ENCODE results near the gene ZRANB3.
"Not testable (repeated sequence)": the region's sequence is repeated elsewhere in the genome, so short reads cannot be mapped to it uniquely, and the experiment has no call there.

The ZRANB3 gene

DNA sequence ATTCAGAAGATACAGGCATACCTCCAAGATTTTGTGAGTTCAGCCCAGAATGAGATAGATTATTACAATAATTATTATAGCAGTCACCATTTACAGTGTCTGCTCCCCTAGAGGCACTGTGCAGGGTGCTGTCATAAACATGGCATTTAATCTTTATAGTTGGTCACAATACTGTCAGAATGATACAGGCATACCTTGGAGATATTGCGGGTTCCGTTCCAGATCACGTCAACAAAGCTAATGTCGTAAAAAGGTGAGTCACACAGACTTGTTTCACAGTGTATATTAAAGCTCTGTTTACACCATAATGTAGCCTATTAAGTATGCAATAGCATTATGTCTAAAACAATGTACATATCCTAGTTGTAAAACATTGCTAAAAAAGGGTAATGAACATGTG is 45.6 kb downstream of the ZRANB3 start:
- DNase-seq: no peak

DNA sequence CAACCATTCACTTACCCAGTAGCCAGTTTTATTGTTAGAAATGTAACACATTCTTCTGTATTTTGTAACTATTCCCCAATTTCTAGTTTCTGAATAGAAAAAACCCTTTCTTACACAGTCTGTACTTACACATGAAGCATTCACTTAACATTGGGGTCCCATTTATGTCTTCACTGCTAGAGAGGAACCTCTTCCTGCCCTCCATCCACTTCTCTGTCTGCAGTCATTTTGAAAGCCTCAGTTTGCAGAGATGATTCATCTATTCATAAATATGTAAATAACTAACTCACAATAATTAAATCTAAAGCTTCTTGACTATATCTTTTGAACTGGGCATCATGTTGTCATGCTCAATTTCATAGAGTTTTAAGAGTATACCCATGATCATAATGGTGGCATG is 55.9 kb downstream of the ZRANB3 start:
- DNase-seq: no peak

DNA sequence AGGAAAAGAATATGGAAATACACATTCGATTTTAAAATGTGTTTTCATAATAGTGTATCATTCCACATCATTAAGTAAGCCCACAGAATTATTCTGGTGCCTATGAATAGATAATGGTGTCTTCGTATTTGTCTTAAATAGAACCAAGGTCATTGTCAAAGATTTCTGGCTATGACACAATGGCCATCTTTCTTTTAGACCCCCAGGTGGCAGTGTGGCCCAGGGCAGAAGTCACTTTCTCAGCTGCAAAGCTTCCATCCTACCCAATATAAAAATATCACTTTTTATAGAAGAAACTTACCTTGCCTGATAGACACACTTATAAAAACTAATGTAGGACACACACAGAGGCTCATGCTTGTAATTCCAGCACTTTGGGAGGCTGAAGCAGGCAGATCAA is 57.5 kb downstream of the ZRANB3 start:
- peak; percentile 25 for DNase-seq

DNA sequence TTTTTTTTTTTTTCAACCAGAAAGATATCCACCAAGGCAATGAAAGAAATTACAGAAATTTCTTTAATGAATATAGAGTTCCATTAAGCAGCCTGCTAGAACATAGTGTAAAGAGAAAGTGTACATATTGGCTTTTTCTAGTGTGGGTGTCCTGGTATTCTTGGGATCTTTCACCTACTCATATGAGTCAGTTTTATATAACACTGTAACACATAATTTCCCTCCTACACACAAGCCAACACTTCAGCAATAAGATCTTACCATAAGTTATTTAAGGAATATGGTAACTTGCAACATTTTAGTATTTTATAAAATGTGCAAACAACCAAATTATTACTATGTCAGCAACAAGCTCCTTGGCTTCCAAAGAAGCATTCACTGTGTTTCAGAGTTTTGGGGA is 59.9 kb downstream of the ZRANB3 start:
- DNase-seq: no peak

DNA sequence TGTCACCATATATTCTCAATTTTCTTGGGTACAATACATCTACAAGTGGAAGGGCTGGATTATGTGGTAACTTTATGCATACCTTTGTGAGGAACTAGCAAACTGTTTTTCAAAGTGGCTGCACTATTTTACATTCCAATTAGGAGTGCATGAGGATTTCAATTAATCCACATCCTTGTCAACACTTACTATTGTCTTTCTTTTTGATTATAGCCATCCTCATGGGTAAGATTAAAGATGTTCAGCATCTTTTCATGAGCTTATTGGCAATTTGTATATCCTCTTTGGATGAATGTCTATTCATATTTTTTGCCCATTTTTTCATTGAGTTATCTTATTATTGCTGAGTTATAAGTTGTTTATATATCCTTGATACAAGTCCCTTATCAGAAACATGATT is 73.7 kb downstream of the ZRANB3 start:
- DNase-seq: no peak

DNA sequence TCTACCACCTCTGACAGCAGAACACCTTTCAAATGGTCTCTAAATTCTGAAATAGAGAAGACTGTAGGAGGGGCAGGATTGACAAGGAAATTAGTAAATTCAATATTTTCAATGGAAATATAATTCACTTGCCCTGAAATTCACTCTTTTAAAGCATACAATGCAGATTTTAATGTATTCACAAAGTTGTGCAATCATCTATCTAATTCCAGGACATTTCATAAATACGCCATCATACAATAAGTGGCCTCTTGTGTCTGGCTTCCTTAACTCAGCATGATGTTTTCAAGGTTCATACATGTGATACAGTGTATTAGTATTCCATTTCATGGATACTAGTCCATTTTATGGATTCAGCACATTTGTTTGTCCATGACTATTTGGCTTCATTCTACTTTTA is 74.2 kb downstream of the ZRANB3 start:
- DNase-seq: no peak

DNA sequence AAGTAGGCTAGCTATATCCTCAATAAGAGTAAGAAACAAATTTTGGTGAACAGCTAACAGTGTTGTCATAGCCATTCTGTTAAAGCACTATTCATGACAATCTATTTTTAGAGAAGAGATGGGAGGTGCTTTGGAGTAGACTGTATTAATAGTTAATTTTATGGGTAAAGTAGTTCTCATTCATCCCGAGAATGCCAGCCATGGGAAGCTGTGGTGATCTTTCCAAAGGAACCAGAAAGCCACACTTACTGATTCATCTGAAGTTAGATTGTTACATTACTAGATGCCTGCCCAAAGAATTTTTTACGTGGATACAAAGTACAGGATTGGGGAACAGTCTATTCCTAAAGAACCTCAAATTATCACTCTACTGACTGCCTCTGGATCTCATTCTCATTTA is 74.6 kb downstream of the ZRANB3 start:
- no peak for DNase-seq

DNA sequence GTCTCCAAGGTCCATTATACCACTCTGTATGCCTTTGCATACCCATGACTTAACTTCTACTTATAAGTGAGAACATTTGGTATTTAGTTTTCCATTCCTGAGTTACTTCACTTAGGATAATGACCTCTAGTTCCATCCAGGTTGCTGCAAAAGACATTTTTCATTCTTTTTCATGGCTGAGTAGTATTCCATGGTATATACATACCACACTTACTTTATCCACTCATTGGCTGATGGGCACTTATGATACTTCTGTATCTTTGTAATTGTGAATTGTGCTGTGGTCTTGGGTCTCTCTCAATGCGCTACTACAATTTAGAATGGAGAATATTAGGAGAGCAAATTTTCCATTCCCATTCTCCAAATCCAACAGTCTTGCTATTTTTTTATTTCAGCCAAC is 76.4 kb downstream of the ZRANB3 start:
- no peak for DNase-seq

DNA sequence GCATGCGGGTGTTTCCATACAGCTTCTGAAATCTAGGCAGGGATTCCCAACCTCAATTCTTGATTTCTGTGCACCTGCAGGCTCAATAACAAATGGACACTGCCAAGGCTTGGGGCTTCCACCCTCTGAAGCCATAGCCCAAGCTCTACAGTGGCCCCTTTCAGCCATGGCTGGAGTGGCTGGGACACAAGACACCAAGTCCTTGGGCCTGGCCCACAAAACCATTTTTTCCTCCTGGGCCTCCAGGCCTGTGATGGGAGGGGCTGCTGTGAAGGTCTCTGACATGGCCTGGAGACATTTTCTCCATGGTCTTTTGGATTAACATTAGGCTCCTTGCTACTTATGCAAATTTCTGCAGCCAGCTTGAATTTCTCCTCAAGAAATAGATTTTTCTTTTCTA is 78.0 kb downstream of the ZRANB3 start:
- DNase-seq: not testable (repeated sequence)

DNA sequence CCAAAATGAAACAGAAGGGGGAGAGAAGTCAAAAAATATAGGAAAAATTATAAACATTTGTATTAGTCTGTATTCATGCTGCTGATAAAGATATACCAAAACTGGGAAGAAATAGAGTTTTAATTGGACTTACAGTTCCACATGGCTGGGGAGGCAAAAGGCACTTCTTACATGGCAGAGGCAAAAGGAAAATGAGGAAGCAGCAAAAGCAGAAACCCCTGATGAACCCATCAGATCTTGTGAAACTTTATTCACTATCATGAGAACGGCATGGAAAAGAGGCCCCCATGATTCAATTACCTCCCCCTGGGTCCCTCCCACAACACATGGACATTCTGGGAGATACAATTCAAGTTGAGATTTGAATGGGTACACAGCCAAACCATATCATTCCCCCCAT is 79.1 kb downstream of the ZRANB3 start:
- DNase-seq: no peak

DNA sequence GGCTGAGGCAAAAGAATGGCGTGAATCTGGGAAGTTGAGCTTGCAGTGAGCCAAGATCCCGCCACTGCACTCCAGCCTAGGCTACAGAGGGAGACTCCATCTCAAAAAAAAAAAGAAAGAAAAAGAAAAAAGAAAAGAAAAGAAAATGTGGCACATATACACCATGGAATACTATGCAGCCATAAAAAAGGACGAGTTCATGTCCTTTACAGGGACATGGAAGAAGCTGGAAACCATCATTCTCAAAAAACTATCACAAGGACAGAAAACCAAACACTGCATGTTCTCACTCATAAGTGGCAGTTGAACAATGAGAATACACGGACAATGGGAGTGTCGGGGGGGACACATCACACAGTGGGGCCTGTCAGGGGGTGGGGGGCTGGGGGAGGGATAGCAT is 88.0 kb downstream of the ZRANB3 start:
- DNase-seq: not testable (repeated sequence)

DNA sequence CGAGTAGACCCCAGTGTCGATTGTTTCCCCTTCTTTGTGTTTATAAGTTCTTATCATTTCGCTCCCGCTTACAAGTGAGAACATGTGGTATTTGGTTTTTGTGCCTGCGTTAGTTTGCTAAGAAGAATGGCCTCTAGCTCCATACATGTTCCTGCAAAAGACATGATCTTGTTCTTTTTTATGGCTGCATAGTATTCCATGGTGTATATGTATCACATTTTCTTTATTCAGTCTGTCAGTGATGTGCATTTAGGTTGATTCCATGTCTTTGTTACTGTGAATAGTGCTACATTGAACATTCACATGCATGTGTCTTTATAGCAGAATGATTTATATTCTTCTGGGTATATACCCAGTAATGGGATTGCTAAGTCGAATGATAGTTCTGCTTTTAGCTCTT is 95.9 kb downstream of the ZRANB3 start:
- DNase-seq: not testable (repeated sequence)

DNA sequence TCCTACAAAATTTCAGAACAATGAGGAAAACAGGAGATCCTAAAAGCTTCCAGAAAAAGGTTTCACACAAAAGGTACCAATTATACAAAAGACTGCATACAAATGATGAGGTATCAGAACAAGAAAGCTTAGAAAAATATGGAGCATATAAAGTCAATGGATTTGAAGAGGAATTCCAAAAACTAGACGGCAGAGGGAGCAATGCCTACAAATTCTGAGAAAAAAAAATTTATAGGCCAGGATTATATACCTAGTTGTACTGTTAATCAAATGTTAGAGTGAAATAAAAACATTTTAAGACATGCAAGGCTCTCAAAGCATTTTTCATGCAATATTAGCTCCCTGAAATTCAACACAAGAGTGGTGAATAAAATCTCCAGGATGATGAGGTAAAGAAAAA is 106.2 kb downstream of the ZRANB3 start:
- DNase-seq: no peak

DNA sequence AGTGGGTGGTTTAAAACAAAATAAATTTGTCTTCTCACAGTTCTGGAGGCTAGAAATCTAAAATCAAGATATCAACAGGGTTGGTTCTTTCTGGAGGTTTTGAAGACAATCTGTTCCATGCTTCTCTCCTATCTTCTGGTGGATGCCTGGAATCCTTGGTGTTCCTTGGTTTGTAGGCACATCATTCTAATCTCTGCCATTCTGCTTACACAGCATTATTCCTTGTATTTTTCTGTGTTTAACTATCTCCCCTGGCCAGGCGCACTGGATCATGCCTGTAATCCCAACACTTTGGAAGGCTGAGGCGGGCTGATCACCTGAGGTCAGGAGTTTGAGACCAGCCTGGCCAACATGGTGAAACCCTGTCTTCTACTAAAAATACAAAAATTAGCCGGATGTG is 108.1 kb downstream of the ZRANB3 start:
- no peak for DNase-seq

DNA sequence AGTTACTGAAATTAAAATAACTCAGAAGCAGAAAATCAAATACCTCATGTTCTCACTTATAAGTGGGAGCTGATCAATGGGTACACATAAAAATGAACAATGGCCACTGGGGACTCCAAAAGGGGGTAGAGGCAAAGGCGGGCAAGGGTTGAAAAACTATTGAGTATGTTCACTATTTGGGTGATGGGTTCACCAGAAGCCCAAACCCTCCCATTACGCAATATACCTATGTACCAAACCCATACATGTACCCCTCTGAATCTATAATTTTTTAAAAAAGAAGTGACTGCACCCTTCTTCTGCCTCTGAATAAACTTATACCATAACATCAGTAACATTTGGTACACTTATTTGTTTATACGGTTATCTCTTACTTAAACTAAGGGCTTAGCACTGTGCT is 119.4 kb downstream of the ZRANB3 start:
- DNase-seq: no peak

DNA sequence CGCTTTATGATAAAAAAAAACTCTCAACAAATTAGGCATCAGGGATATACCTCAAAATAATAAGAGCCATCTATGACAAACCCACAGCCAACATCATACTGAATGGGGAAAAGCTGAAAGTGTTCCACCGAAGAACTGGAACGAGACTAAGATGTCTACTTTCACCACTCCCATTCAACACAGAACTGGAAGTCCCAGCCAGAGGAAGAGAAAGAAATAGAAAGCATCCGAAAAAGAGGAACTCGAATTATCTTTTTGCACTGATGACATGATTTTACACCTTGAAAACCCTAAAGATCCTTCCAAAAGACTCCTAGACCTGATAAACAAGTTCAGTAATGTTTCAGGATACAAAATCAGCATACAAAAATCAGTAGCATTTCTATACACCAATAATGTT is 121.6 kb downstream of the ZRANB3 start:
- DNase-seq: no peak

DNA sequence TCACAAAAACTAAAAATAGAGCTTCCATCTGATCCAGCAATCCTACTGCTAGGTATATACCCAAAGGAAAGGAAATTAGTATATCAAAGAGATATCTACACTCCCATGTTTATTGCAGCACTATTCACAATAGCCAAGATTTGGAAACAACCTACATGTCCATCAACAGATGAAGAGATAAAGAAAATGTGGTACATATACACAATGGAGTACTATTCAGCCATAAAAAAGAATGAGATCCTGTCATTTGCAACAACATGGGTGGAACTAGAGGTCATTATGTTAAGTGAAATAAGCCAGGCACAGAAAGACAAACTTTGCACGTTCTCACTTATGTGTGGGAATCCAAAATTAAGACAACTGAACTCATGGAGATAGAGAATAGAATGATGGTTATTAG is 134.8 kb downstream of the ZRANB3 start:
- not testable (repeated sequence) for DNase-seq

DNA sequence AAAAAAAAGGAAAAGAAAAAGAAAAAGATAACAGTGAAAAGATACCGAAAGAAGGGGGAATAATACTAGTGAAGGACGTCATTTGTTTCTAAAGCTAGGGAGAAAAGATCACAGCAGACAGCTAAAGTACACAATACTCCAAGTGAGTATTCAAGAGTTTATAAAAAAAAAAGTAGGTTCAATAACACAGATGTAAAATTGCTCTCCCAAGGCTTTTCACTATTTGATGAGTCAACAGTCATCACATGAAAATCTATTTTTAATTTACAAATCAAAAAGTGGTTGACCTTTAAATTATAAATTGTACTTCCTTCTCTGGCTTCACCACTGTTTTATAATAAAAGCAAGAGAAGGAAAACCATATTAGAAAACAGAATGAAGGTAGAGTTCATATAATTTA is 144.0 kb downstream of the ZRANB3 start:
- no peak for DNase-seq

DNA sequence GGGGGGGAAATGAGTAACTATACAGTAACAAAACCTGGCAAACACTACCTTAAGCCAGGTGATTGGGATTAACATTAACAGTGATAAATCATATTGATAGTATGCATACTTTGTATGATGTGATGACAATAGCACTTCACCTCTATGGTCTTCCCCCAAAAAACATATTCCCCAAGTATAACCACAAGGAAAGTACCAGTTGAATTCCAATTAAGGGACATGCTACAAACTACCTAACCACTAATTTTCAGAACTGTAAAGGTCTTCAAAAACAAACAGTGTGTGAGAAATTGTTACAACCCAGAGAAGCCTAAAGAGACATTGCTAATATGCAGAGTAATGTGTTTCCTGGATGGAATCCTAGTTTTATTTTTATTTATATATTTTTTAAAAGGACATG is 152.4 kb downstream of the ZRANB3 start:
- DNase-seq: no peak

DNA sequence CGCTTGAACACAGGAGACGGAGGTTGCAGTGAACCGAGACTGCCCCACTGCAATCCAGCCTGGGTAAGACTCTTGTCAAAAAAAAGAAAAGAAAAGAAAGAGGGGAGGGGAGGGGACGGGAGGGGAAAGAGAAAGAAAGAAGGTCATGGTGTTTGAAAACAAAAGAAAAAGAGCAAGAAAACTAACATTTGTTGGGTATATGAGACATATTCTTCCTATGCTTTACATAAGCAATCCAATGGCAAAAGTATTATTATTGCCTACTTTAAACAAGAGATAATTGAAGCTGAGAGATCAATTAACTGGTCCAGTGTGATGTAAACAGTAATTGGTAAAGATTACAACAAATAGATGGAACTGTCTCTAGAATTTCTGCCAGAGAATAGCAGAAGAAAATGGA is 157.3 kb downstream of the ZRANB3 start:
- DNase-seq: no peak

DNA sequence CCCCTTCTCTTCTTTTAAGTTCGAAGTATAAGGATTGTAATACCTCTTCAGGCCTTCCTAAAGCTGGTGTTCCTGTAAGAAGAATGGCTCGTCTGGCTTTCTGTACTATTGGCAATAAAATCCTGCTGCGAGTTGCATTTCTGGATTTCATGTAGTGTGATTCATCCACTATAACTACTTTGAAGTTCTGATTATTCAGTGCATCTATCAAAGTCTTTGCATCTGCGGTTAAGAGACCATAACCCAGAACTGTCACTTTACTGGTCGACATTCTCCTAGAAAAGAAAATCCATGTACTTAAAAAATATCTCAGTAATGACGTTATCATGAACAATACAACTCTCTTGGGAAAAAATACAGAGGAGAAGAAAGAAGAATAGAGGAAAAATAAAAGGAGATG is 181.1 kb downstream of the ZRANB3 start:
- DNase-seq: no peak

DNA sequence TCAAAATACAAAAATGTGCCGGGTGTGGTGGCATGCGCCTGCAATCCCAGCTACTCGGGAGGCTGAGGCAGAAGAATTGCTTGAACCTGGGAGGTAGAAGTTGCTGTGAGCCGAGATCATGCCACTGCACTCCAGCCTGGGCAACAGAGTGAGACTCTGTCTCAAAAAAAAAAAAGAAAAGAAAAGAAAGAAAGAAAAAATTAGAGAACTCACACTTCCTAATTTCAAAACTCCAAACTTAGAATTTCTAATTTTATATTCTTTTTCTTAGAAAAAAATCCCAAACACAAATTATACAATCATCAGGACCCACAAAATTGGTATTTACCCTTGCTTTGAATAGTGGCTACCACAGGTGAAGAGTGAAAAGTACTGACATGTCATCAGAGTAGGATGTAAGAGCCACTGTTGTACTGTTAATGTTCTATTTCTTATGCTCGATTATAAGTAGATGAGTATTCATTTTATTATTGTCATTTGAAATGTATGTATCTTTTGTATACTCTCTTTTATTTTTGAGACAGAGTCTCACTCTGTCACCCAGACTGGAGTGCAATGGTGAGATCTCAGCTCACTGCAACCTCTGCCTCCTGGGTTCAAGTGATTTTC is 182.8 kb downstream of the ZRANB3 start:
- DNase-seq: not testable (repeated sequence)

DNA sequence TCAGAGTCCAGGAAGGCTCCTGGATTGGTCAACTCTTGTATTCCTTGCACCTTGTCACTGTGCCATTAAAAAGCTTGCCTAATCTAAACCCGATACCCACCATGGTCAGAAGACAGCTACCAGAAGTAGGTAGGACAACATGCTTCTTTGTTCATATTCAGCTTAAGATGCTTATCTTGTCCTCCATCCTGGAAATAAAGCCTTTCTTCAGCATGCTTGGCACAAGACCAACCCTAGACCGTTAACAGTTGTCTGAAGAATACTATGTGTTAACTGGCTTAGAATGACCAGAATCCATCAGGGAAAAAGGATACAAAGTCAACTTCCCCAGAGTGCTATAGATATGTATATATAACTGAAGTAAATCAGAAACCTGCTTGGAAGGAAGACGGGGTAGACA is 193.9 kb downstream of the ZRANB3 start:
- DNase-seq: no peak

DNA sequence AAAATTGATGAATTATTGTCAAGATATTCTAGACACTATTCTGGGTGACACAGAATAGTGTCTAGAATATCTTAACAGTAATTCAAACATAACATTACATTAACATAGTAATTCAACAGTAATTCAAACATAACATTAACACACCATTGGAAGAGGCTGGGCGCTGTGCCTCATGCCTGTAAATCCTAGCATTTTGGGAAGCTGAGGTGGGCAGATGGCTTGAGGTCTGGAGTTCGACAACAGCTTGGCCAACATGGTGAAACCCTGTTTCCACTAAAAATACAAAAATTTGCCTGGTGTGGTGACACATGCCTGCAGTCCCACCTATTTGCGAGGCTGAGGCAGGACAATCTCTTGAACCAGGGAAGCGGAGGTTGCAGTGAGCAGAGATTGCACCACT is 195.8 kb downstream of the ZRANB3 start:
- no peak for DNase-seq

DNA sequence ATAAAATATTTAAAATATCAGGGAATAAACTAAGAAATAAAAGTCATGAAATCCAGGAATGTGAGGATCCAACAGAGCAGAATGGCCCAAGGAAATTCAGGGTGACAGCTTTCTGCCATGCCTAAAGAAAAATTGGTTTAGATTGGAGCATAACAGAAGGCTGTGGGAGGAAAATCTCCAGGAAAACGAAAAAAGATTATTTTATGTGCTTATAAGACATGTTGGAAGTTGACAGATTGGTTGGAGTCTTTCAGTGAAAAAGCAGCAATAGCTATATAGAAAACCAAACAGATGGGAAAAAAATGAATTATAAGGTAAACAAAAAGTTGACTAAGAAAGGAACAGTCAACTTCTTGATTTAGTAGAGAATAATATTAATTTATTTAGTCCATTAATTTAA is 203.9 kb downstream of the ZRANB3 start:
- no peak for DNase-seq

Data from CD4-positive, alpha-beta T cell treated with Interleukin-4 for 4 hours (primary cell).